ENCODE data around the gene GPC2. TPM values are rescaled to one million over a fixed set of nuclear protein-coding genes. Genes with fewer than 3 reads are reported as not detected.
"Not testable (repeated sequence)": the region's sequence is repeated elsewhere in the genome, so short reads cannot be mapped to it uniquely, and the experiment has no call there.

Gene GPC2, protein sequence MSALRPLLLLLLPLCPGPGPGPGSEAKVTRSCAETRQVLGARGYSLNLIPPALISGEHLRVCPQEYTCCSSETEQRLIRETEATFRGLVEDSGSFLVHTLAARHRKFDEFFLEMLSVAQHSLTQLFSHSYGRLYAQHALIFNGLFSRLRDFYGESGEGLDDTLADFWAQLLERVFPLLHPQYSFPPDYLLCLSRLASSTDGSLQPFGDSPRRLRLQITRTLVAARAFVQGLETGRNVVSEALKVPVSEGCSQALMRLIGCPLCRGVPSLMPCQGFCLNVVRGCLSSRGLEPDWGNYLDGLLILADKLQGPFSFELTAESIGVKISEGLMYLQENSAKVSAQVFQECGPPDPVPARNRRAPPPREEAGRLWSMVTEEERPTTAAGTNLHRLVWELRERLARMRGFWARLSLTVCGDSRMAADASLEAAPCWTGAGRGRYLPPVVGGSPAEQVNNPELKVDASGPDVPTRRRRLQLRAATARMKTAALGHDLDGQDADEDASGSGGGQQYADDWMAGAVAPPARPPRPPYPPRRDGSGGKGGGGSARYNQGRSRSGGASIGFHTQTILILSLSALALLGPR
- 1 to 10 TPM; 6.1 to 9.8 TPM for total RNA-seq
- polyA plus RNA-seq (ENCODE audit: insufficient read length in 2 of 2) = 10 to 100 TPM; 47.7 to 53.6 TPM
- long read RNA-seq, donor 1, transcript GPC2-201 (10 exons, 2,532 nt) = major isoform, 6 of 7 reads
- long read RNA-seq, donor 1, partial matches to known transcripts = 0 of 7 reads
- long read RNA-seq, donor 1, other reads (novel, unspliced or antisense) = 0 of 7 reads
- long read RNA-seq, donor 2, partial matches to known transcripts = 5 of 8 reads
- long read RNA-seq, donor 2, other reads (novel, unspliced or antisense) = 0 of 8 reads
- long read RNA-seq, donor 3, partial matches to known transcripts = 16 of 19 reads
- long read RNA-seq, donor 3, other reads (novel, unspliced or antisense) = 0 of 19 reads
- long read RNA-seq, donor 4, partial matches to known transcripts = 0 of 1 reads
- long read RNA-seq, donor 4, other reads (novel, unspliced or antisense) = 0 of 1 reads

DNA sequence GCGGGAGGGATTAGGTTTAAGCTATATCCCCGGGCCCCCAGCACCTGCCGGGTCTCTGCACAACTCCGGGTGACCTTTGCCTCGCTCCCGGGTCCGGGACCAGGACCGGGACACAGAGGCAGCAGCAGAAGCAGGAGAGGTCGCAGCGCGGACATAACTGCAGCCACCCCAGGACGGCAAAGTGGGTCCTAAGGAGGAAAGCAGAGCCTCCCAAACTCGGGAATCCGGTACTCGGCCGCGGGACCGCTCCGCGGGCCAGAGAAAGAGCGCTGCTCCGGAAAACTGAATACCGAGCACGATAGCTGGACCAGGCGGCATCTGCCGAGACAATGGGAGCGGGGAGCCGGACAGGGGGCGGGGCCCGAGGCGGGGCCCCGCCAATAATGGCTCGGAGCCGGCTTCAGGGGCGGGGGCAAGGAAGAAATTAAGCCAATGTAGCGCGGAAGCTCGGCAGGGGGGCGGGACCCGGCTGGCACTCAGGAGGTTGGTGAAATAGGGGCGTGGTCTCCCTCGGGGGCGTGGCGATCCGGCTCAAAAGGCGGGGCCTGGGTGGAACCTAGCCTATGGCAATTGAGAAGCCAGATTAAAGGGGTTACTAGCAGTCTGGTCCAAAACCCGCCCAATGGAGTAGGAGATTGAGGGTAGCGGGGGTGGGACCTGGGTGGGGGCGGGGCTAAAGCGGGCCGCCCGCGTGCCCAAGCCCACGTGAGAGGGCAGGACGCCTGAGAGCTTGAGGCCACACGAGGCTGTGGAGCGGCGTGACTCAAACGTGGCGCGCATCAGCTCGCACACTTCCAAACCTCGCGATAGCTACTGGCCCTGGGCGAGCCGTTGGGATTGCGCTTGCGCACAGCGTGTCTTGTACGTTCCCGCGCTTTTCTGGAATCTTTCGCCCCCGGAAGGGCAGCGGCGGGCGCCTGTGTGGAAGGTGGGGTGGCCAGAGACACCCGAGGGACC, at the start of gene GPC2, which contains the start of gene STAG3:
TSS of gene GPC2 (minus strand) at position 337 of the 957 bp plus-strand sequence. CDS start at position 155, 182 bp downstream.
TSS of gene STAG3 (plus strand) at position 874 of the 957 bp plus-strand sequence. CDS start 2,639 bp downstream, outside the sequence.
- H3K27me3 ChIP-seq (ENCODE audit: control insufficient read depth, insufficient read depth, low read length) = no peaks in the 10 kb centered on the region
- H3K9me3 ChIP-seq (ENCODE audit: control insufficient read depth, insufficient read depth, low read length) = no peaks in the 10 kb centered on the region
- peaks cover 19% of the 10 kb centered on the region for H3K36me3 ChIP-seq (ENCODE audit: control insufficient read depth, insufficient read depth, low read length)
- peak within 1 kb of the TSS; percentile 33 for H3K27ac ChIP-seq (ENCODE audit: low read depth, low read length)
- peaks cover 25% of the 10 kb centered on the region for H3K4me1 ChIP-seq (ENCODE audit: control insufficient read depth, insufficient read depth, low read length)
- peak; percentile 83 to 100 (median 93) for DNase-seq (ENCODE audit: low read depth in 4 of 6, low spot score in 6 of 6)
- H3K4me3 ChIP-seq (ENCODE audit: low read depth, low read length) = peak within 1 kb of the TSS; percentile 87
- WGBS (ENCODE audit: insufficient coverage) = 2% methylated on average over 76 of the region's 78 CpGs

DNA sequence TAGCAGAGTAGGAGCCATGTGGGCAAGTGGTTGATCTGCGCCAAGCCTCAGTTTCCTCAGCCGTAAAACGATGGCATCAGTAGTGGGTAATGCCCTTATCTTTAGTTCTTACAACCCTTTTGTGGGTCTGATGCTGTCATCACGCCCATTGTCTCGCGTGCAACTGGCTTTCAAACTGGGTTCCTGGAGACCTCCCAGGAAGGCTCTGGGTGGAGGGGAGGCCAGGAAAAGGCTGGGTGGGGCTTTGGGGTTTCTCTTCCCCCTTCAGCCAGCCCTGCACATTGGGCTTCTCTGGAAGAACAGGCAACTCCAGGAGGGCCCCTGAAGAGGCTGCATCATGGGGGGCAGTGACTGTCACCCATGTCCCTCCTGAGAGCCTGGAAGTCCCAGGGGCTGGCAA, 47.7 kb upstream of the GPC2 start:
- not testable (repeated sequence) for H3K27me3 ChIP-seq (ENCODE audit: control insufficient read depth, insufficient read depth, low read length); H3K4me1 ChIP-seq (ENCODE audit: control insufficient read depth, insufficient read depth, low read length); H3K9me3 ChIP-seq (ENCODE audit: control insufficient read depth, insufficient read depth, low read length); DNase-seq (ENCODE audit: low read depth in 4 of 6, low spot score in 6 of 6); H3K4me3 ChIP-seq (ENCODE audit: low read depth, low read length); H3K27ac ChIP-seq (ENCODE audit: low read depth, low read length)
- H3K36me3 ChIP-seq (ENCODE audit: control insufficient read depth, insufficient read depth, low read length) = peaks cover 70% of the 10 kb centered on the region
- WGBS (ENCODE audit: insufficient coverage) = 87% methylated on average over 3 of the region's 6 CpGs

DNA sequence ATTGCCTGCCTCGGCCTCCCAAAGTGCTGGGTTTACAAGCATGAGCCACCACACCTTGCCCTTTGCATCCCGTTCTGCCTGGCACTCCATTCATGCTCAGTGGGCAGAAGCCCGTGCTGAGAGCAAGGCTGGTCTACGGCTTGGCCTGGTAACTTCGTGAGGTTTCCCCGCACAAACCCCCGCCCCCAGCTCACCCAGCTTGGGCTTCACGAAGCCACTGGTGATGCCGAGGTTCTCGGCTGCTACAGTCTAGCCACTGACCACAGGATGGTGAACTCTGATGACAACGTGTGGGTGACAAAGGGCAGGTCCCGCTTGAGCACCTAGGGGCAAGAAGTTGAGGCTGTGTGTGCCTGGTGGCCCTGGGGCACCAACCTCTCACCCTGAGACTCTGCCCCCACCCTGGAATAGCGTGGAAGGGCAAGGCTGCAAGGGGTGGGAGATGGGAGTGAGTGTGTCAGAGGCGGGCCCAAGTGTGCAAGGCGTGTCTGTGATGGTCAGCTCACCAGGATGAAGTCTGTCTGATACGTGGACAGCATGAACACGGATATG, 46.3 kb upstream of the GPC2 start:
- peaks cover 77% of the 10 kb centered on the region for H3K36me3 ChIP-seq (ENCODE audit: control insufficient read depth, insufficient read depth, low read length)
- WGBS (ENCODE audit: insufficient coverage) = 96% methylated on average over 15 of the region's 17 CpGs
- not testable (repeated sequence) for H3K9me3 ChIP-seq (ENCODE audit: control insufficient read depth, insufficient read depth, low read length); DNase-seq (ENCODE audit: low read depth in 4 of 6, low spot score in 6 of 6); H3K27ac ChIP-seq (ENCODE audit: low read depth, low read length); H3K27me3 ChIP-seq (ENCODE audit: control insufficient read depth, insufficient read depth, low read length); H3K4me3 ChIP-seq (ENCODE audit: low read depth, low read length); H3K4me1 ChIP-seq (ENCODE audit: control insufficient read depth, insufficient read depth, low read length)

DNA sequence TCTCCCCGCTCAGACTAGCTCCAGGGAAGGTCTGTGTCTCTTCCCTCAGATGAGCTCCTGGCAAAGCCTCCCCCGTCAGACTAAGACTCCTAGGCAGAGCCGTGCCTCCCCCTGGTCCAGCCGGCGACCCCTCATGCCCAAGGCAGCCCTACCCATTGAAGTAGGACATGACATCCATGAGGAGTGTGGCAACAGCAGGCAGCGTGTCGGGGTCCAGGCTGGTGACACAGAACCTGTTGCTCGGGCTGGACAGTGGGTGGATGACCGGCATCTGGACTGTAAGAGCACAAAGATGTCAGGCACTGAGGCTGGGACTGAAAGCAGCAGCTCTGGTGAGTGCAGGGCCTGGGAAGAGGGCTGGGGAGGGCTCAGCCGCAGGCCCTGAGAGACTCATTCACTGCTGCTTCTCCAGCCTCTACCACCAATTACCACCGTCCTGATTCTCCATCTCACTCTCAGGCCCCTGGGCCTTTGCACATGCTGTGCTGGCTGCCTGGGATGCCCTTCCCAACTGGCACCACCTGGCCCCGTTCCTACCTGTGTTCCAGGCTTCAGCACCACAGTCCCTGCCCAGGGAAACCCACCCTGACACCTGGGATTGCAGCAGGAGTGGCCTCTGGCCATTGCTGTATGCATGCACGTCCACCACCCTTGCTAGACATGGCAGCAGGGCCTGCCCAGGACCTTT, 45.4 kb upstream of the GPC2 start:
- no peak overlapping the region for H3K27ac ChIP-seq (ENCODE audit: low read depth, low read length)
- H3K36me3 ChIP-seq (ENCODE audit: control insufficient read depth, insufficient read depth, low read length) = peaks cover 77% of the 10 kb centered on the region
- DNase-seq (ENCODE audit: low read depth in 4 of 6, low spot score in 6 of 6) = no peak
- peaks cover 2% of the 10 kb centered on the region for H3K4me1 ChIP-seq (ENCODE audit: control insufficient read depth, insufficient read depth, low read length)
- H3K4me3 ChIP-seq (ENCODE audit: low read depth, low read length) = no peak overlapping the region
- WGBS (ENCODE audit: insufficient coverage) = 90% methylated on average over 11 of the region's 13 CpGs
- H3K9me3 ChIP-seq (ENCODE audit: control insufficient read depth, insufficient read depth, low read length) = no peaks in the 10 kb centered on the region
- no peaks in the 10 kb centered on the region for H3K27me3 ChIP-seq (ENCODE audit: control insufficient read depth, insufficient read depth, low read length)

DNA sequence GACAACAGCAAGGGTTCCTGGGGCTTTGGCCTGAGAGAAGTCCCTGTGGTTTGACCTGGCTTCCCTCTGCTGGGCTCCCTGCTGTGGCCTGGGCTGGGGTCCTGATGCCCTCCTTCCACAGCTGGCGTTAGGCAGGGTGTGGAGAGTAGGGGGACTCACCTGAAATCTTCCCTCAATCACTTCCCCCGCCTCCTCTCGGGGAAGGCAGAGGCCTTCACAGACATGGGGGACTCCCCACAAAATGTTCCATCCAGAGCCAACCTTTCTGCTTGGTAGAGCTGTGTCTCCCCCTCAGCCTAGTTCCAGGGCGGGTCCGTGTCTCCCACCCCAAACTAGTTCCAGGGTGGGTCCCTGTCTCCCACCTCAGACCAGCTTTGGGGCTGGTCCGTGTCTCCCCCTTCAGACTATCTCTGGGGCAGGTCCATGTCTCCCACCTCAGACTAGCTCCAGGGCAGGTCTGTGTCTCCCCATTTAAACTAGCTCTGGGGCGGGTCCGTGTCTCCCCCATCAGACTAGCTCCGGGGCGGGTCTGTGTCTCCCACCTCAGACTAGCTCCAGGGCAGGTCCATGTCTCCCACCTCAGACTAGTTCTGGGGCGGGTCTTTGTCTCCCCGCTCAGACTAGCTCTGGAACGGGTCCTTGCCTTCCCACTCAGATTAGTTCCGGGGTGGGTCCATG, 44.7 kb upstream of the GPC2 start:
- DNase-seq (ENCODE audit: low read depth in 4 of 6, low spot score in 6 of 6) = no peak
- no peak overlapping the region for H3K27ac ChIP-seq (ENCODE audit: low read depth, low read length)
- 87% methylated on average over 13 of the region's 14 CpGs for WGBS (ENCODE audit: insufficient coverage)

DNA sequence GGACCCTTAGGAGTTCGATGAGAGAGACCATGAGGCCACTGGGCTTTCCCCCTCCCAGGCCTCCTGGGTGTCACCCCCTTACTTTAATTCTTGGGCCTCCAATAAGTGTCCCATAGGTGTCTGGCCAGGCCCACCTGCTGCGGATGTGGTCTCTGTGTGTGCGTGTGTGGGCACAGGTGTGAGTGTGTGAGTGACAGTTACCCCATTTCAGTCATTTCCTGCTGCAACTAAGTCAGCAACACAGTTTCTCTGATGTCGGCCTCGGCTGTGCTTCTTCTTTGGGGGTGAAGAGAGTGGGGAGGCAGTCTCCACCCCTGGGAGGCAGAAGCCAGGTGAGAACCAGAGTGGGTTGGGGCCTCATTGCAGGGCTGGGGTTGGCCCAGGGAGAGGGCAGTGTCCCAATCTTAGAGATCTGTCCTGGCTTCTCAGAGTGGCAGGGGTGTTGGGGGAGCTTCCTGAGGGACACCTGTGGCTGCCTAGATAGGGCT, 44.1 kb upstream of the GPC2 start:
- 94% methylated on average over 3 of the region's 5 CpGs for WGBS (ENCODE audit: insufficient coverage)
- Histone ChIP-seq H3K4me1 (ENCODE audit: control insufficient read depth, insufficient read depth, low read length) (peaks cover 6% of the 10 kb centered on the region), H3K9me3 (ENCODE audit: control insufficient read depth, insufficient read depth, low read length) (no peaks in the 10 kb centered on the region), H3K36me3 (ENCODE audit: control insufficient read depth, insufficient read depth, low read length) (peaks cover 69% of the 10 kb centered on the region), H3K27me3 (ENCODE audit: control insufficient read depth, insufficient read depth, low read length) (no peaks in the 10 kb centered on the region), H3K4me3 (ENCODE audit: low read depth, low read length) (no peak overlapping the region), H3K27ac (ENCODE audit: low read depth, low read length) (no peak overlapping the region)
- DNase-seq (ENCODE audit: low read depth in 4 of 6, low spot score in 6 of 6) = no peak

More for the DNA sequence above, 44.7 kb upstream of the GPC2 start:
- peaks cover 74% of the 10 kb centered on the region for H3K36me3 ChIP-seq (ENCODE audit: control insufficient read depth, insufficient read depth, low read length)
- no peaks in the 10 kb centered on the region for H3K27me3 ChIP-seq (ENCODE audit: control insufficient read depth, insufficient read depth, low read length)
- H3K4me1 ChIP-seq (ENCODE audit: control insufficient read depth, insufficient read depth, low read length) = peaks cover 7% of the 10 kb centered on the region
- no peaks in the 10 kb centered on the region for H3K9me3 ChIP-seq (ENCODE audit: control insufficient read depth, insufficient read depth, low read length)
- no peak overlapping the region for H3K4me3 ChIP-seq (ENCODE audit: low read depth, low read length)

DNA sequence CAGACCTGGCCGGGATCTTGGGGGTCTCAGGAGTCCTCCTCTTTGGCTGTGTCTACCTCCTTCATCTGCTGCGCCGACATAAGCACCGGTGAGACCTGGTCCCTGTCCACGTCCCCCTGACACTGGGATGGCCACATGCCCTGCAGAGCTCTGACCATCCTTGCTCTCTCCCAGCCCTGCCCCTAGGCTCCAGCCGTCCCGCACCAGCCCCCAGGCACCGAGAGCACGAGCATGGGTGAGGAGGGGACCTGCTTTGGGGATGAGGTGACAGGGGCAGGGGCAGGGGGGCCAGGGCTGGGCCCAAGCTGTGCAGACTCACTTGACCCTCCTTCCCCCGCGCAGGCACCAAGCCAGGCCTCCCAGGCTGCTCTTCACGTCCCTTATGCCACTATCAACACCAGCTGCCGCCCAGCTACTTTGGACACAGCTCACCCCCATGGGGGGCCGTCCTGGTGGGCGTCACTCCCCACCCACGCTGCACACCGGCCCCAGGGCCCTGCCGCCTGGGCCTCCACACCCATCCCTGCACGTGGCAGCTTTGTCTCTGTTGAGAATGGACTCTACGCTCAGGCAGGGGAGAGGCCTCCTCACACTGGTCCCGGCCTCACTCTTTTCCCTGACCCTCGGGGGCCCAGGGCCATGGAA, 43.5 kb upstream of the GPC2 start:
- WGBS (ENCODE audit: insufficient coverage) = 83% methylated on average over 19 of the region's 22 CpGs
- Histone ChIP-seq H3K27ac (ENCODE audit: low read depth, low read length) (no peak overlapping the region), H3K4me1 (ENCODE audit: control insufficient read depth, insufficient read depth, low read length) (peaks cover 5% of the 10 kb centered on the region), H3K9me3 (ENCODE audit: control insufficient read depth, insufficient read depth, low read length) (no peaks in the 10 kb centered on the region), H3K27me3 (ENCODE audit: control insufficient read depth, insufficient read depth, low read length) (no peaks in the 10 kb centered on the region), H3K36me3 (ENCODE audit: control insufficient read depth, insufficient read depth, low read length) (peaks cover 65% of the 10 kb centered on the region), H3K4me3 (ENCODE audit: low read depth, low read length) (no peak overlapping the region)
- no peak for DNase-seq (ENCODE audit: low read depth in 4 of 6, low spot score in 6 of 6)
